Ascending aorta (tissue), 2 donors: ENCODE results near the gene EVC2. TPM values are rescaled to one million over a fixed set of nuclear protein-coding genes. Genes with fewer than 3 reads are reported as not detected.

Experiments
- DNase-seq, 2 donors: peaks; one replicate each; pipeline ENCODE4 v3.0.0-alpha.2; 2019; ENCODE audit warnings: low spot score in 2 of 2
- H3K27ac ChIP-seq, 2 donors: fragments of 200-600 bp; sonication (generic); one replicate each; pipeline ENCODE4 v1.5.1; 2016 to 2017; ENCODE audit warnings: mild to moderate bottlenecking in 1 of 2
- H3K27me3 ChIP-seq: fragments of 200-600 bp; sonication (generic); one replicate; pipeline ENCODE4 v1.5.1; 2017
- H3K36me3 ChIP-seq, 2 donors: fragments of 200-600 bp; sonication (generic); one replicate each; pipeline ENCODE4 v1.5.1; 2016
- H3K4me1 ChIP-seq, 2 donors: fragments of 200-600 bp; sonication (generic); one replicate each; pipeline ENCODE4 v1.5.1; 2016 to 2017; ENCODE audit warnings: mild to moderate bottlenecking in 1 of 2
- H3K4me3 ChIP-seq, 2 donors: fragments of 200-600 bp; sonication (generic); one replicate each; pipeline ENCODE4 v1.5.1; 2016 to 2017; ENCODE audit warnings: mild to moderate bottlenecking in 1 of 2
- H3K9me3 ChIP-seq, 2 donors: fragments of 200-600 bp; sonication (generic); one replicate each; pipeline ENCODE4 v1.5.1; 2016
- intact Hi-C: fragments of 100-400 bp; cut with DNase I; formaldehyde crosslinking; loops from one replicate; pipeline ENCODE4 v1.15.1; 2023
- total RNA-seq: library from RNA; depleted of rRNA; stranded (reverse); fragments of >200 nt; gene quantifications from one replicate; pipeline ENCODE4 v1.1.0, GENCODE V29; 2016
- TF ChIP-seq, protein P1 (sequence below), 3 experiments: fragments of 200-600 bp in 2 of 3; fragments of 450-650 bp in 1 of 3; sonication (generic) in 2 of 3; IDR thresholded peaks; one replicate each; pipeline ENCODE4 v1.5.1; 2016 to 2019; ENCODE audit warnings: antibody characterized with exemption in 3 of 3, mild to moderate bottlenecking in 1 of 3, moderate library complexity in 1 of 3

Gene EVC2
- total RNA-seq, 1 donor from 2014 or later, result 5.7 TPM

DNA sequence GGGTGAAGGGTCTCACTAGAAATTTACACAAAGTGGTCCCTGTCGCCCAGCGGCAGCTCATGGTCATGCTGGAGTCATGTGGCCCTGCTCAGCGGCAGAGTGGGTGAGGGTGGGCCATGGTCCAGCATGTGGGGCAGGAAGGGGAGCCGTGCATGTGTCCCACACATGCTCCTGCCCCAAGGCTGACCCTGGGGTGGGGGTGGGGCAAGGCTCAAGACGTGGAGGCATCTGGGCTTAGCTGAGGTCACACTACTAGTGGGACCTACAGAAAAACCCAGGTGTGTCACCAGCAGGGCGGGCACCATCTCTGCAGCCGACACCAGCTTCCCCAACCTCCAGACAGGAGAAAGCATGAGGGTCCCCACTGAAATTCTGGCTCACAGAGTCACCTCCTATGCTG lies 45.0 kb upstream of the EVC2 start:
- Histone ChIP-seq H3K4me3 (no peak overlapping the region), H3K36me3 (peaks cover 54 to 81% of the 10 kb centered on the region in 2 donors), H3K27me3 (no peaks in the 10 kb centered on the region), H3K9me3 (no peaks in the 10 kb centered on the region), H3K27ac (no peak overlapping the region), H3K4me1 (no peaks in the 10 kb centered on the region)
- TF ChIP-seq, protein P1, sequence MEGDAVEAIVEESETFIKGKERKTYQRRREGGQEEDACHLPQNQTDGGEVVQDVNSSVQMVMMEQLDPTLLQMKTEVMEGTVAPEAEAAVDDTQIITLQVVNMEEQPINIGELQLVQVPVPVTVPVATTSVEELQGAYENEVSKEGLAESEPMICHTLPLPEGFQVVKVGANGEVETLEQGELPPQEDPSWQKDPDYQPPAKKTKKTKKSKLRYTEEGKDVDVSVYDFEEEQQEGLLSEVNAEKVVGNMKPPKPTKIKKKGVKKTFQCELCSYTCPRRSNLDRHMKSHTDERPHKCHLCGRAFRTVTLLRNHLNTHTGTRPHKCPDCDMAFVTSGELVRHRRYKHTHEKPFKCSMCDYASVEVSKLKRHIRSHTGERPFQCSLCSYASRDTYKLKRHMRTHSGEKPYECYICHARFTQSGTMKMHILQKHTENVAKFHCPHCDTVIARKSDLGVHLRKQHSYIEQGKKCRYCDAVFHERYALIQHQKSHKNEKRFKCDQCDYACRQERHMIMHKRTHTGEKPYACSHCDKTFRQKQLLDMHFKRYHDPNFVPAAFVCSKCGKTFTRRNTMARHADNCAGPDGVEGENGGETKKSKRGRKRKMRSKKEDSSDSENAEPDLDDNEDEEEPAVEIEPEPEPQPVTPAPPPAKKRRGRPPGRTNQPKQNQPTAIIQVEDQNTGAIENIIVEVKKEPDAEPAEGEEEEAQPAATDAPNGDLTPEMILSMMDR (IDR thresholded peaks at IDR 0.05), result no peak
- DNase-seq, result peak in 1 of 2 donors; percentile 50
- intact Hi-C loops, result loop anchor here (2.0 kb wide), 1 partner anchor 37 kb away; no protein-coding TSS in a partner anchor

DNA sequence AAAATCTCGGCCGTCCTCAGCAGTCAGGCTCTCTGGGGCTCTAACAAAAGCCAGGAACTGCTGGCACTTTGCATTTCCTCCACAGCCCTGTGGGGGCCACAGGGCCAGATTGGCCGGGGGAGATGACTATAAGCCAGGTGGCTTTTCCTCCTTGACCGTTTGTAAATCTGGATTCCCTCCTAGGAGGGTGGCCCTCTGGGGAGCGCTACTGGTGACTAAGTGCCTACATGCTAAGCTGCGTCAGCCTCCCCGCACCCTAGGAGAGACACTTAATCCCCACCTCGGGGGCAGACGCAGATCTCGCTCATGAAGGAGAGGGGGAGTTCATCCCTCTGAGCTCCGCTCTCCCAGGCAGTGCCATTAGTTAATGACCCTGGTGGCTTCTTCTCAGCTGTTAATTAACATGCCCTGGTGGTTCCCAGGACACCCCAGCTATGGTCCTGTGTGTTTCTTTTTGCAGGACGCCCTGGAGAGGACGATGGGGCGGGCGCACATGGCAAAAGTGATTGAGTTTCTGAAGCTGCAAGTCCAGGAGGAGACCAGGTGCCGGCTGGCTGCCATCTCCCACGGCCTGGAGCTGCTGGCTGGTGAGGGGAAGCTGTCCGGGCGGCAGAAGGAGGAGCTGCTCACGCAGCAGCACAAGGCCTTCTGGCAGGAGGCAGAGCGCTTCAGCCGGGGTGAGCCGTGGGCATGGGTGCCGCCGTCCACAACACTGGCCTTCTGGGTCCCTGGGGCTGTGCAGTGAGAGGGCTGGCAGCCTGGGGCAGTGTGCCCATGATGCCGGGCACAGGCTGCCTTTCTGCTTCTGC lies 44.2 kb upstream of the EVC2 start:
- Histone ChIP-seq H3K4me1 (peaks cover 0 to 2% of the 10 kb centered on the region in 2 donors), H3K9me3 (no peaks in the 10 kb centered on the region), H3K27ac (no peak overlapping the region), H3K27me3 (no peaks in the 10 kb centered on the region), H3K36me3 (peaks cover 47 to 74% of the 10 kb centered on the region in 2 donors), H3K4me3 (no peak overlapping the region)
- TF ChIP-seq, protein P1 (IDR thresholded peaks at IDR 0.05), result no peak
- DNase-seq, result peak in 1 of 2 donors; percentile 50
- intact Hi-C loops, result loop anchor here (2.0 kb wide), 1 partner anchor 38 kb away; no protein-coding TSS in a partner anchor

DNA sequence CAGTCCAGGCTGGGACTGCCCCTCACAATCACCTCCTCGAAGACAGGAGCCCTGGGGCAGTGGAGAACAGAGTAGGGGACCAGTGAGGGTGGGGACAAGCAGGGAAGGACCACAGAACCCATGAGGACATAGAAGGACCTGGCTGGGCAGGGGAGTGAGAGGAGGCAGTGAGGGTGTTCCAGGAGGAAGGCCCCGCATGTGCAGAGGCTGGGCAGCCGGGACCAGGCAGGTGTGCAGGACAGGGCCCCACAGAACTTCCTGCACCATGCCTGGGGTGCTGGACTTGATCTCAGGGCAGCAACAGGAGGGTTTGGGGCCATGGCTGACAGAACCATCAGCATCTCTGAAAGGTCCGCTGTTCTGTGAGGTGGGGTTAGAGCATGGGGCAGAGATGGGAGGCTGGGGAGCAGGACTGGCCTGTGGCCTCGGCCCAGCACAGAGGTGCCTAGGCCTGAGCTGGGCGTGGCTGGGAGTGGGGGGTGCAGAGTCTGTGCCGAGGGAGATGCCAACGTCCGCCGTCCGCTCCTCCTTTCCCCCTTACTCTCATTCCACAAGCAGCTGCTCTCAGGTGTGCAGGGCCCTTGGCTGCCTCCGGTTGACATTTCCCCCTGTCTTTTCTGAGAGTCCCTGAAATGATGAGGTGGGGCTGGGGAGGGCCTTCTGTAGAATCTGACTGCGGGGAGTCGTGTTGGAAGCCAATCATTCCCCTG lies 43.5 kb upstream of the EVC2 start:
- TF ChIP-seq, protein P1 (IDR thresholded peaks at IDR 0.05), result no peak
- peaks cover 40 to 66% of the 10 kb centered on the region in 2 donors for H3K36me3 ChIP-seq

DNA sequence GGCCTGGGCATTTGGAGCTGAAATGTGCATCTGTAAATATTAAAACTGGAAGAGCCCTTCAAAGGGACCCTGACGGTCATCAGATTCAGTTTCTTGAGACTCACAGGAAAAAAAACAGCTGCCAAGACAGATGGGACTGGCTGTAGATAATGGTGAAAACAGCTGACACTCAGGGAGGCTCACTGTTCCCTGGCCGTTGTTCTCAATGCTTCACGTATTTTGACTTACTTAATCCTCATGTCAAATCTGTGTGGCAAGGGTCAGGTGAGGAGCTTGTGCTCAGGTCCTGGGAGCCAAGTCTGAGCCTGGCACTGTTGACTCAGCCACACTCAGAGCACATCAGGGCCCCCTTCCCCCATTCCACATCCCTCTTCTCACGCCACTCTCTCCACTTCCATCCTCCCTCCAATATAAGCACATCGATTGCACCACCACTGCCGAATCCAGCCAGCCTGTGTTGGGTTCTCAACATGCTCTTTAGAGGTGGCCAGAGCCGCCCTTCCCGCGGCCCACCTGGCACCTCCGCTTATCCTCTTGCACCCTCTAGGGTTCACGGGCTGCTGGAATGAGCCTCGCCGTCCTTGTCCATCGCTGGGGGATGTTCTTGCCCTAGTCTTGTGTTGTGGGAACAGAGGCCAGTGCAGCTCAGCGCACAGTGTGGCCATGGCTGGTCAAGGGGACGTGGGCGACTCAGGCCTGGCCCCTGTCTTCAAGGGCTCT lies 42.7 kb upstream of the EVC2 start:
- H3K9me3 ChIP-seq, result no peaks in the 10 kb centered on the region
- intact Hi-C loops, result no loop called here
- peak overlapping the region in 1 of 2 donors; percentile 21 for H3K27ac ChIP-seq
- peaks cover 33 to 59% of the 10 kb centered on the region in 2 donors for H3K36me3 ChIP-seq
- H3K27me3 ChIP-seq, result no peaks in the 10 kb centered on the region
- TF ChIP-seq, protein P1 (IDR thresholded peaks at IDR 0.05), result no peak
- no peak overlapping the region for H3K4me3 ChIP-seq
- DNase-seq, result peak in 1 of 2 donors; percentile 58
- H3K4me1 ChIP-seq, result peaks cover 5 to 9% of the 10 kb centered on the region in 2 donors

More for the DNA sequence above, 43.5 kb upstream of the EVC2 start:
- Histone ChIP-seq H3K4me1 (peaks cover 4 to 8% of the 10 kb centered on the region in 2 donors), H3K4me3 (no peak overlapping the region), H3K27me3 (no peaks in the 10 kb centered on the region), H3K9me3 (no peaks in the 10 kb centered on the region), H3K27ac (peak overlapping the region in 1 of 2 donors; percentile 21)
- DNase-seq, result peak in 1 of 2 donors; percentile 56
- intact Hi-C loops, result loop anchor here (2.0 kb wide), 1 partner anchor 39 kb away; no protein-coding TSS in a partner anchor
